Mesangial cell (primary cell): ENCODE results near the gene CRYAB. TPM values are rescaled to one million over a fixed set of nuclear protein-coding genes. Genes with fewer than 3 reads are reported as not detected.

Experiments
- total RNA-seq: library from RNA; depleted of rRNA; stranded (reverse); fragments of >200 nt; gene quantifications from 2 replicates; pipeline ENCODE4 v1.2.3, GENCODE V29; 2015

The CRYAB gene, protein sequence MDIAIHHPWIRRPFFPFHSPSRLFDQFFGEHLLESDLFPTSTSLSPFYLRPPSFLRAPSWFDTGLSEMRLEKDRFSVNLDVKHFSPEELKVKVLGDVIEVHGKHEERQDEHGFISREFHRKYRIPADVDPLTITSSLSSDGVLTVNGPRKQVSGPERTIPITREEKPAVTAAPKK
- total RNA-seq = 12.7 and 45.5 TPM in 2 replicates

DNA sequence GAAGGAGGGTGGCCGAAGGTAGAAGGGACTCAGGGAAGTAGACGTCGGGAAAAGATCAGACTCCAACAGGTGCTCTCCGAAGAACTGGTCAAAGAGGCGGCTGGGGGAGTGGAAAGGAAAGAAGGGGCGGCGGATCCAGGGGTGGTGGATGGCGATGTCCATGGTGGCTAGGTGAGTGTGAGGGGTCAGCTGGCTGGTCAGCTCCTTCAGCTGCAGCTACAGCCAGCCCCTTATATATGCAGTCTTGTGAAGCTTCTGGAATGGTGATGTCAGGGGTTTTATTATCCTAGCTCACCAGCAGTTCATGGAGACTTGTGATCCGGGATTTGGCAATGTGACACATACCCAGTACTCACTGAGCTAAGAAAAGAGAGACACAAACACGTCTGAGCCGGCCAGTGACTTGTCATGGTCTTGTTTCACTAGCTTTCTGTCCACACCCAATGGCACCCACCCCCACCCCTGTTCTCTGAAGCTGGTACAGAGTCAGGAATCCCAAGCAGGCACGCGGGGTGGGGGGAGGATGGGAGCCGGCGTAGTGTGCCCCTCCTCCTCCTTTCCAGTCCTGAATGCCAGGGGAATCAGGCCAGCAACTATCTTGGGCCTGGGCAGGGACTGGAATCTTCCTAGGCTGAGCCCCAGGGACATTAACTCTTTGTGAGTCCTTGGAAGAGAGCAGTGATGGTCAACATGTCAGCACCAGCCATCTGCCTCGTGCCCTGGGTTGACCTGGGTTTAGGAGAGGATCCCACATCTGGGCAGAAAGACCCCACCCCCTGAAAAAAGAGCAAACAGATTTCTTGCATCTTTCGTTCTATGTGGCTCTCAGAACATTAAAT, at the start of gene CRYAB:
Gene CRYAB, minus strand, starts transcription at position 208 of the 839 bp plus-strand sequence. Its CDS starts 46 bp downstream, at position 162.

DNA sequence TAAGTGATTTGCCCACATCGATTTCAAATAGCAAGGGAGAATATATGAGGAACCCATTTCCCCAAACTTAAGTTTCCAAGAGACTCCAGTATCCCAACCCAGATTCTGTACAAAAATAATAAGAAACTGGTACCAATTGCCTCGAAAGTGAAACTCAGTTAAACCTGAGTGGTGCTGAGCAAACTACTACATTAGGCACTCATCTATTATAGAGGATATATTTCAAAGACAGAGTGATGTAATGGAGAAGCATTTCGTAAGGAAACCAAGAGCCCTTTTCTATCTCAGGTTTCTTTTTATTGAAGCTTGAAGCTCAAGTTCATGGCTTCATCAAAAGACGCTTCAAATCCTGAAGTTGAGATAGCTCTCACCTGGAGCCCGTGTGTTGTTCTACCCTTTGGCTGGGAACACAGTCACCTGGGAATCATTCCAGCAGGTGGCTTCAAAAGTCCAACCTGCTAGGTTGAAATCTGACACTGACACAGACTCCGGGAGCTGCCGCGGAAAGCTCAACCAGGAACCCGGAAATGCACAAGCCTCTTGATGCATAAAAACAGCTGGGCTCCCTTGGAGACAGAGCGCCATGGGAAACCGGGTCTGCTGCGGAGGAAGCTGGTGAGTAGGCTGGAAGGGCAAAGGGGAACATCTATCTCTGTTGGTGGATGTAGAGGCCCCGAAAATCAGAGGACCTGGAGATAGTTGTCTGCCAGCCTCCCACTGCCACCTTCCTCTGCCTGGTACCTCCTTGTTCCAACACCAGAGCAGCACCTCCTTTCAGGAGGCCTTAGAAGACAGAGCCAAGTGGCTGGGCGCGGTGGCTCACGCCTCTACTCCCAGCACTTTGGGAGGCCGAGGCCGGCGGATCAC, 7.1 kb upstream of the CRYAB start, which contains the start of gene C11orf52:
Gene C11orf52, plus strand, starts transcription at position 524 of the 867 bp plus-strand sequence. Its CDS starts 60 bp downstream, at position 584.

DNA sequence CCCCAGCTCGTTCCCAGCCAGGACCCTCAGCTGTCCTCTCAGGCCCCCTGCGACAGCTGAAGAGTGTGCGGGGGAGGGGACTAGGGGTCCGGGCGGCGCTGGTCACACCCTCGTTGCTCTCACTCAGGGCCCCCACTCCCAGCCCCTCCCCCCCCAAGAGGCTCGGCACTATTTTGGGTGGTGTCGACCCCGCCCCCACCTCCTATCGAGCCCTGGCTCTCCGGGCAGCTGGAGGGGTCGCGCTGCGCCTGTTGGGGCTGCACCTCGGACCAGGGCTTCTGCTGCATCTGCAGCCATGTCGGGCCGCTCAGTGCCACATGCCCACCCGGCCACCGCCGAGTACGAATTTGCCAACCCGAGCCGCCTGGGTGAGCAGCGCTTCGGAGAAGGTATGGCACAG, 965 bp upstream of the CRYAB start, which contains the start of gene HSPB2:
Gene HSPB2, plus strand, starts transcription at position 200 of the 400 bp plus-strand sequence. Its CDS starts 96 bp downstream, at position 296.

DNA sequence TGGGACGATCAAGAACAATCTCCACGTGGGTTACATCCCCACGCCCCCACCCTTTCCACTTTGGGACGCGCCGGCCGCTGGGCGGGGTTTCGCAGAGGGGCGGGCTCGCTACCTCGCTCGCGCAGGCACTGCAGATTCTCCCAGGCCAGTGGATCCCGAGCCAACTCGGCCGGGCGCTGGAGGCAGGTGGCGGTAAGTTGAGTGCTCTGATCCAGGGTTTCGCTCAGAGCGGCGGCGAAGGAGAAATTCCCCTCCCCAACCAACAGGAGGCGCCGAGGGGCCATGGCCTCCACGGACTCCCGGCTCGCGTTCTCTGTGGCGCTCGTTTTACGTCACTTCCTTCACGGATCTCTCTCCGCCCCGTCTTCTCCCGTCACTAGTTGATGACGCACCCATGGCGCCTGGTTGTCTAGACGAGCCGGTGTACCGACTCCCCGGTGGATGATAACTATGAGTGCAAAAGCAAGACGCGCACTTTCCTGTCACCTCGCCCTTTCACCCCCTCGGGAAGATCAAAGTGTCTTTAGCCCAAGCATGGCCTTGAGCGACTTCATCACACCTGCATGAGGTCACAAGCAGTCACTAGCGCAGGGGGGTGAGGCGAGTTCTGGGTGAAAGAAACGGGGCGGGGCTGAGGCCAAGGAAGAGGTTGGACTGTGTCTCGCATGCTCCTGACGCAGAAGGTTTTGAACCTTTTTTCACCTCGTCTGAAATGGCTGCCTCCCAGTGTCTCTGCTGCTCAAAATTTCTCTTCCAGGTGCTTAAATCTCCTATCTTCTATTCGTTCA, 32.5 kb downstream of the CRYAB start, which contains the start of the genes CFAP68 and FDXACB1:
Gene CFAP68, plus strand, starts transcription at position 693 of the 788 bp plus-strand sequence. Its CDS starts 20 bp downstream, at position 713.
Gene FDXACB1, minus strand, starts transcription at position 317 of the 788 bp plus-strand sequence. Its CDS starts 33 bp downstream, at position 284.

DNA sequence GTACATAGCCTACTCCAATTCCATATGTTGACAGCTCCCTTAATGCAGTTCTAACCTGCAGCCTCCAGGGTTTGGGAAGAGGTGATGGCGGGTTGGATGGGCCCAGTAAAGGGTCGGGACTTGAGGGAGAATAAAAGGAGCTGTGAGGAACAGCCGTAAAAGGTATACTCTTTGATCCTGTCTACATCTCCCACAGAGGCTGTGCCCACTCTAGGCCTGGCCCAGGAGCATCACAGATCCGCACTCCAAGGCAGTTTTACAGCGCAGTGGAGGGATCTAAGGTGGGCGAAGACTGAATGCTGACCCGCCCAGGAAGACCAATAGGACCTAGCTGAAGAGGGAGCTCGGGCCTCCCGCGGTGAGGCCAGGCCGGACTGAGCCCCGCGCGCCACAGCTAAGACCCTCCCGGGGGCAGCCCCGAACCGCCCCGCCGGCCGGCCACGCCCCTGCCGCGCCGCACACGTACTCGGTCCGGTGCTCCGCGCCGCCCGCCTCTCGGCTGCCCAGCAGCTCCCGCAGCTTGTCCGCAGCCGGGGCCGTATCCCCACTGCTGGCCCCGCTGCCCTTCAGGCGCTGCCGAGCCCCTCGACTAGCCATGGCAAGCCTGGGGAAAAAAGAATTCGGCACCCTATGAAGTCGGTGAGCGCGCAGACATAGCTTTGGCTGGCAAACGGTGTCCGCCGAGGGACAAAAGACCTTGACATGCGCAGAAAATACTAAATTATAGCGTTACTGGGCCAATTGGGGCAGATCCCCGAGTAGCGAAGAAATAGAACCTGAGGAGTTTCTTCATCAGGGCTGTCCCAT, 40.5 kb downstream of the CRYAB start, which contains the start of gene ALG9:
Gene ALG9, minus strand, starts transcription at position 696 of the 807 bp plus-strand sequence. Its CDS starts 99 bp downstream, at position 597.

Other genes starting within 250 kb of the CRYAB start
- 24.0 and 38.0 TPM in 2 replicates for gene PPP2R1B, start 145.4 kb downstream of the CRYAB start, total RNA-seq
- gene ALG9, start 40.2 kb downstream of the CRYAB start, total RNA-seq = 23.7 and 26.6 TPM in 2 replicates
- gene FDXACB1, start 32.6 kb downstream of the CRYAB start, total RNA-seq = 3.0 and 3.1 TPM in 2 replicates
- 20.4 and 41.7 TPM in 2 replicates for gene CFAP68, start 32.2 kb downstream of the CRYAB start, total RNA-seq
- gene HSPB2, start 964 bp upstream of the CRYAB start, total RNA-seq = 0.33 and 1.0 TPM in 2 replicates
- 1.6 and 5.2 TPM in 2 replicates for gene C11orf52, start 7.1 kb upstream of the CRYAB start, total RNA-seq
- gene DIXDC1, start 25.6 kb upstream of the CRYAB start, total RNA-seq = 13.4 and 20.9 TPM in 2 replicates
- 25.1 and 46.8 TPM in 2 replicates for gene DLAT, start 113.6 kb upstream of the CRYAB start, total RNA-seq
- 0.51 and 0.98 TPM in 2 replicates for gene PIH1D2, start 162.2 kb upstream of the CRYAB start, total RNA-seq
- gene NKAPD1, start 162.5 kb upstream of the CRYAB start, total RNA-seq = 6.8 and 10.5 TPM in 2 replicates
- gene TIMM8B, start 175.0 kb upstream of the CRYAB start, total RNA-seq = 58.6 and 70.9 TPM in 2 replicates
- gene SDHD, start 175.1 kb upstream of the CRYAB start, total RNA-seq = 96.5 and 112 TPM in 2 replicates